GM13976 (cell line): ENCODE results near the gene PLEKHA8.

Experiments used
- DNase-seq: peaks from one replicate; pipeline ENCODE4 v3.0.0; 2012; ENCODE audit warnings: low spot score
- in situ Hi-C: fragments of 300-500 bp; cut with MboI; formaldehyde crosslinking; loops from one replicate; pipeline ENCODE4 v1.12.0; 2022; ENCODE audit warnings: low sequenced_read_pairs, mixed read lengths, inconsistent platforms; ENCODE audit not compliant: unreplicated experiment
- TF ChIP-seq, protein P1 (sequence below): IDR thresholded peaks from 2 replicates; pipeline ENCODE4 v1.5.1; 2012; ENCODE audit warnings: borderline replicate concordance, mild to moderate bottlenecking; ENCODE audit not compliant: insufficient read depth; ENCODE audit errors: extremely low read depth, missing control alignments, control extremely low read depth

Gene PLEKHA8

GRCh38 chr7:30144657-30145306 is 116.6 kb downstream of the PLEKHA8 start:
- in situ Hi-C loops = no loop called here
- TF ChIP-seq, protein P1, sequence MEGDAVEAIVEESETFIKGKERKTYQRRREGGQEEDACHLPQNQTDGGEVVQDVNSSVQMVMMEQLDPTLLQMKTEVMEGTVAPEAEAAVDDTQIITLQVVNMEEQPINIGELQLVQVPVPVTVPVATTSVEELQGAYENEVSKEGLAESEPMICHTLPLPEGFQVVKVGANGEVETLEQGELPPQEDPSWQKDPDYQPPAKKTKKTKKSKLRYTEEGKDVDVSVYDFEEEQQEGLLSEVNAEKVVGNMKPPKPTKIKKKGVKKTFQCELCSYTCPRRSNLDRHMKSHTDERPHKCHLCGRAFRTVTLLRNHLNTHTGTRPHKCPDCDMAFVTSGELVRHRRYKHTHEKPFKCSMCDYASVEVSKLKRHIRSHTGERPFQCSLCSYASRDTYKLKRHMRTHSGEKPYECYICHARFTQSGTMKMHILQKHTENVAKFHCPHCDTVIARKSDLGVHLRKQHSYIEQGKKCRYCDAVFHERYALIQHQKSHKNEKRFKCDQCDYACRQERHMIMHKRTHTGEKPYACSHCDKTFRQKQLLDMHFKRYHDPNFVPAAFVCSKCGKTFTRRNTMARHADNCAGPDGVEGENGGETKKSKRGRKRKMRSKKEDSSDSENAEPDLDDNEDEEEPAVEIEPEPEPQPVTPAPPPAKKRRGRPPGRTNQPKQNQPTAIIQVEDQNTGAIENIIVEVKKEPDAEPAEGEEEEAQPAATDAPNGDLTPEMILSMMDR = no peak
- no peak for DNase-seq

- TF ChIP-seq, protein P1 = no peak
- in situ Hi-C loops = no loop called here
- DNase-seq = no peak
Measured at GRCh38 chr7:30145426-30145970, 117.3 kb downstream of the PLEKHA8 start.

DNA sequence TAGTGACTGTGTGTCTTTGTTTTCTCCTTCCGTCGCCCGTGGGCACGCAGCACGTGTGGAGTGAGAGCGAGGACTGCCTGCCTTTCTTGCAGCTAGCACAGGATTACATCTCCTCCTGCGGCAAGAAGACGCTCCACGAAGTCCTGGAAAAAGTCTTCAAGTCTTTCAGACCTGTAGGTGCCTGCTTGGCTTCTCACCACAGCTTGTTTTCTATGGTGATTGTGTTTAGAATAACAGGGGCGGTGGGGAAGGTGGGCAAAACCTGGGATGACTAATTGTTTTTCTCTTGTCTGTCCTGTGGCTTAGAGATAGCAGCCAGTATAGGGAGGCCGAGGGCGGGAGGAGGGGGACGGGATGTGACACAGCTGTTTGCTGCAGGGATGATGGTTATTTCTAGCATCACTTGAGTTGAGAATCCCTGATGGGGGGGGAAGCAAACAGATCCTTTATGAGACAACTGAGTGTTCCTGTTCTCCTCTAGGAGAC is 118.0 kb downstream of the PLEKHA8 start:
- TF ChIP-seq, protein P1 = no peak
- in situ Hi-C loops = no loop called here
- no peak for DNase-seq

DNA sequence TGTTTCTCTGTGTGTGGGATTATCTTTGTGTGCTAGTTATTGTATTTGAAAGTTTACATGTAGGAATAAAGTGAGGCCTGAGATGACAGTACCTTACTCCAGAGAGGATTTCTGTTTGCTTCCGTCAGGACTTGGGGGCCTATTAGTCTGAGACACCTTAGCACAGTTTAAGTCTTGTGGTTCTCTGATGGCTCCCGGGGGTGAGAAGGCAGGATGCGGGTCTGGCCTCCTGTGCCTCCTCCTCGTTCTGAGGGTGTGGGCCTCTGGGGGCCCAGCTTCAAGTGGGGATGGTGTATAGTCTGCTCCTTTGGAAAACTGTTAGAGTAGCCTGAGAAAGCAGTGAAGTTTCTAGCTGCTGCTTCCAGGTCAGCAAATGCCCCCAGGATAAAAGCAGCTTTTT is 119.0 kb downstream of the PLEKHA8 start:
- in situ Hi-C loops = no loop called here

GRCh38 chr7:30147785-30148184 is 119.6 kb downstream of the PLEKHA8 start:
- TF ChIP-seq, protein P1 = no peak
- no peak for DNase-seq
- in situ Hi-C loops = no loop called here

More for the DNA sequence above, 119.0 kb downstream of the PLEKHA8 start:
- TF ChIP-seq, protein P1 = no peak
- no peak for DNase-seq

GRCh38 chr7:30148426-30148825 is 120.2 kb downstream of the PLEKHA8 start:
- in situ Hi-C loops = no loop called here
- no peak for DNase-seq
- TF ChIP-seq, protein P1 = no peak
